DMS 273 (cell line): Measurements from ENCODE around the gene AGBL4.
A peak's percentile ranks its signal among the peaks of the same experiment; 100 is the strongest.

ENCODE experiments used
- DNase-seq: peaks from one replicate; lab custom pipeline; 2025; ENCODE audit not compliant: unreplicated experiment; lab: John Stamatoyannopoulos, UW

Gene AGBL4

DNA sequence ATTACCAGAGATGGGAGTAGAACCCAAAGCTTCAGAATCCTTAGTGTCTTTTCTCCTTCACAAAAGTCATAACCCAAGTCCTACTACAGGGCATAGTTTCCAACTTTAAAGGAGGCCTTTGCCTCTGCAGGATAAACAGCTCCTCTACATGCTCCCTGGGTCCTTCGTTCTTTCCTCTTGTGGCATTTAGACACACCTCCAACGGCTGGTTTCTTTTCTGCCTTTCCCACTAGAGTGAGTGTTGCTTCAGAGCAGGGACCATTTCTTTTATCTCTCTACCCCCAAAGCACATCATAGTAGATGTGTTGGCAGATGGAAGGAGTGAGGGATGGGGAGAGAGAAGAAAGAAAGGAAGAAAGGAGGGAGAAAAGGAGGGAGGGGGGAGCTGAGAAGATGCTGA, 1407.0 kb downstream of the AGBL4 start:
- DNase-seq = no peak

DNA sequence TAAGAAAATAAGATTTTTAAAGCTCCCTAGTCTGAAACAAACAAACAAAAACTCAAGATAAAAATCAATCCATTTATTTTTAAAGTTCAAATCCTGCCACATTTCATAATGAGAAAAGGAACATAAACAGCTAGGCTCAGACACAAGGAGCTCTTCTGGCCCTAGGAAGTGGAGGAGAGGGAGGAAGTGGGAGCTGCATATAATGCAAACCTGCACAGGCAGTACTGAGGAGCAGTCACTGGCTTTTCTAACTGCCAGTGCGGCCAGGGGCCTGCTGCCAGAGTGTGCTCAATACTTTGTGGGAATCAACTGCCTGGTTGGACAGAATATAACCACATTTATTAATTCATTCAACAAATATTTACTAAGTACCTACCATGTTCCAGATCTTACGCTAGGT, 1411.9 kb downstream of the AGBL4 start:
- no peak for DNase-seq

DNA sequence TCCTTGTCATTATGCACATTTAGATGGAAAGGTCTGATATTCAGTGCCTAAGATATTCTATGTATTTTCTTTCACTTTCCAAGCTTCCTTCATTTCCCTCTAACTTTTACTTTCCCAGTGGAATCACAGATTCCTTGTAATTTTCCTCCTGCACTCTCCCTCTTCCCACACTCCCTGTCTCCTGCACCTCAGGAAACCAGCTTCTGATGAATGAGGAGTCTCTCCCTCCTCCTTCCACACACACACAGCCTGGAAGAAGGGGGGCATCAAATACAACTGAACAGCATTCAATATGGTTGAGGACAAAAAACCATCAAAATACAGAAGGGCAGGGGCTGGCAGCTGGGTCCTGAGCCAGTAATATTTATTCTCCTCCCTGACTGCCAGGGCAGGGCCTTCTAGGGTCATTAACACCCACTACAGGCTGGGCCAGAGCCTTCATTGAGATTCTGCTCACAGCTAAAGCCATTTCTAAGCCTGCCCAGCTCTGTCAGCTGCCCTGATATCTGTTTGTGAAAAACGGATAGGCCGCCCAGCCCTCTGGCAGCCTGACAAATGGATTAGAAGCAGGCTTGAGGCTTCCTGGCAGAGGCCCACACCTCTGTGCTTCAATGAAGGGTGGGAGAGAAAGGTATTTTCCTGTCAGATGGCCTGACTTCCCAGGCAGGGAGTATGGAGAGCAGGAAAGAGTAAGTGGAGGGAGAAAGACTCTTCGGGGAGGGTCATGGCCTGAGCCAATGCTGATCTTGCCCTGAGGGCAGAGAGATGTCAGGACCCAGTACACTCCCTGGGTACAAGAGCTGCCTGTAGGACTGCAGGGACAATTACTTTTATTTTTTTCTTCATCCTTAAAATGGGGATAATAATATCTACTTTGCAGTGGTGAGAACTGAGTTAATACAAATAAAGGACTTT, 1412.9 kb downstream of the AGBL4 start:
- peak; percentile 64 for DNase-seq

DNA sequence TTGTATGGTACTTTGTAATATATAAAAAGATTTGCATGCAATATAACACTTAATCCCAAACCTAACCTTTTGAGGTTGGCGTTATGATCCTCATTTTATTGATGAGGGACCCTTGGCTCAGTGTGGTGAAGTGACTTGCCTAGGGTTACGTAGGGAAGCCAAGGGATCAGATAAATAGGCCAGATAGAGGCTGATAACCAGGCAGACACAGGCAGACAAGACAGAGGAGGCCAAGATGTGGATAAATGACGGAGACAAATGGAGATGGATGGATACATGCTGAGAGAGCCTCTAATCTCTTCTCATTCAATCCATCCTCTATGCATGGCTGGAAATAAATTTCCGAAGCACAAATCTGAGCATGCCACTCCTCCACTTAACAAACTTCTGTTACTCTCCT, 1414.9 kb downstream of the AGBL4 start:
- DNase-seq = no peak

DNA sequence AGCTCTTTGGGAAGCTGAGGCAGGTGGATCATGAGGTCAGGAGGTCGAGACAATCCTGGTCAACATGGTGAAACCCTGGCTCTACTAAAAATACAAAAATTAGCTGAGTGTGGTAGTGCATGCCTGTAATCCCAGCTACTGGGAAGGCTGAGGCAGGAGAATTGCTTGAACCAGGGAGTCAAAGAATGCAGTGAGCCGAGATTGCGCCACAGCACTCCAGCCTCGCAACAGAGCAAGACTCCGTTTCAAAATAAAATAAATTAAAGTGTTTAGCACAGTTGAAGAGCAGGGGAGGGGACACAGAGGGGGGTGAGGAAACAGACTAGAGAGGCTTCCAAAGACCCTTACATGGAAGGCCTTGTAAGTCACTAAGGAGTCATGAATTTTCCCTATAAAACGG, 1420.5 kb downstream of the AGBL4 start:
- no peak for DNase-seq

DNA sequence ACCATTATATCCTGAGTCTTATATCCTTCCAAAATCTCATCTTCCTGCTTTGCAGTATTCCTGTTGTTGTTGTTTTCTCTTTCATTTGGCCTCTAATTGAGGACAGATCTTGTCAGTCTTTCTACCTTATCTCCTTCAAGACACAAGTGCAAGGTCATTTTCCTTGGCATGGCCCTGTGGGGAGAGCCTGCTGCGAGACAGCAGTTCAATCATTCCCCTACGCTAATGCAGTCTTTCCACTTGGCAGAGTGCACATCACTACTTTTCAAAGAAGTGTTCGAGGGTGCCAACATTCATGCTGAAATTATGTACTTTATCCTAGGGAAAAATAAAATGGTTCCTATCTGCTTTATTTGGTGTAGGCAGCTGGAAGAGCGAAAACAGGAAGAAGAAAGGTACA, 1421.4 kb downstream of the AGBL4 start:
- DNase-seq = no peak

DNA sequence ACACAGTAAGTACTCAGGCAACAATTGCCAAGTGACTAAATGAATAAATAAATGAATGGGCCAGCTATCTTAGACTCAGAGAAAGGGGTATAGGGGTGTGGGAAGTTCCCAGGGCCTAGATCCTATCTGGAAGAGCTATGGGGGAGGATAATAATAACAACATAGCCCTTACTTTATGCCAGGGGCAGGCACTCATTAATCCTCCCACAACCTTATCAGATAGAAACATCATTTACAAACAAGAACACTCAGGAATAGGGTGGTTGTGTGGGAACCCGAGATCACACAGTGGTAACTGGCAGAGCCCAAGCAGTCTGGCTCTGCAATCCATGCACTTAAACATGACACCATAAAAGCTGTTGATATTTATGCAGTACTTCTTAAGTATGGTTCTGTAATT, 1423.6 kb downstream of the AGBL4 start:
- DNase-seq = no peak

DNA sequence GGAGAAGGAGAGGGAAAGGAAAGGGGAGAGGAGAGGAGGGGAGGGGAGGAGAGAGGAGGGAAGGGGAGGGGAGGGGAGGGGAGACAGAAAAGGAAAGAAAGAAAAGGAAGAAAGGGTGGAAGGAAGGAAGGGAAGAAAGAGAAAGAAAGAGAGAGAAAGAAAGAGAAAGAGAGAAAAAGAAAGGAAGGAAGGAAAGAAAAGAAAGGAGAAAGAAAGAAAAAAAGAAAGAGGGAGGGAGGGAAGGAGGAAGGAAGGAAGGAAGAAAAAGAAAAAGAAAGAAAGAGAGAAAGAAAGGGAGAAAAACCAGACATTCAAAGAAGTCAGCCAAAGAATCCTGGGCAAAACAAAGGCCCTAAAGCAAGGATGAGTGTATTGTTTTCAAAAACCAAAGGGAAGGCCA, 1426.1 kb downstream of the AGBL4 start:
- no peak for DNase-seq

DNA sequence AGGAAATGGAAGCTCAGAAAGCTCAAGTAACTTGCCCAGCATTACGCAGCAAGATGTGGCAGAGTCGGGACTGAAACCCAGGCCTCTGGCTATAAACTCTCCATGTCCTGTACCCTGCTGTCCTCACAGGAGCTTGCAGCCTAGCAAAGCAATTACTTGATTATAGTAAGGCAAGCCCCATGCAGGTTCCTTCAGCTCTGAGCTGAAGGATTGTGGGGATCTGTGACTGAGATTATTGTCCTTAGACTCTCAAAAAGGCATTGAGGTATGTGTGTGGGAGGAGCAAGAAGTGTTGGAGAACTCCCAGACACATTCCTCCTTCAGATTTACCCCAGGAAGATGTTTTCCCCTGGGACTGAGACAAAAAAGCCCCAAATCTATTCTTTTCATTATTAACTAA, 1427.7 kb downstream of the AGBL4 start:
- DNase-seq = no peak

DNA sequence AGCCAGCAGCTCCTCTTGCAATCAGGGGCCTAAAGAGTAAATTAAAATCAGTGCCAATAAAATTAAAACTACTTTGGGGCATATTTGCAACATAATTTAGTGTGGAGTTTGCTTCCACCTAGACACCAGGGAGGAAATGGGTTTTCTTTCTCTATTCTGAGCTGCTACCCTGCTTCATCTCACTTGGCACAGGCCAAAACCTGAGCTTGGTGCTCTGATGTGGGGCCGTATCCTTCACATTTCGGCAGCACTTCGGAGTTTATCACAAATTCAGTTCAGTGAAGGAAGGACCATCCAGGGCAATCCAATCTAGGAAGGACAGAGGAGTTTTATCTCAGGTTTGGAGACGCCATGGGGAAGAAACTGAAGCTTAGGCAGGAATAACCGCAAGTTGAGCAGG, 1428.1 kb downstream of the AGBL4 start:
- DNase-seq = no peak

DNA sequence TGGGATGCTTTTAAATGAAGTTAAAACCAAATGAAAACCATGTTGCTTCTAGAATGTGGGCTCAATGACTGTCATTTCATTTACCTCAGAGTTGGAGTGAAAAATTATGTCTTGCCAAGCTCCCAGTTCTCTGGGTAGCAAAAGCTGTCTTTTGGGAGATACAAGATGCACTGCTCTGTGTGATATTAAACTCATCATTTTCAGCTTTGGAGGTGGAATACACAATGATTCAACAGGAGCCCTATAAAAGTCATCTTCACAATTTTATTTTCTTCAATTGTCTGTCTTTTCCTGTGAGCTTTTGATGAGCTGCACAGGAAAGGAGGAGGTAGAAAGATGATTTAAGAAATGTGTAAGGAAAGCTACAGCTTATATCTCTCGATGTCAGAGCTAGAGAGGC, 1431.4 kb downstream of the AGBL4 start:
- DNase-seq = no peak

DNA sequence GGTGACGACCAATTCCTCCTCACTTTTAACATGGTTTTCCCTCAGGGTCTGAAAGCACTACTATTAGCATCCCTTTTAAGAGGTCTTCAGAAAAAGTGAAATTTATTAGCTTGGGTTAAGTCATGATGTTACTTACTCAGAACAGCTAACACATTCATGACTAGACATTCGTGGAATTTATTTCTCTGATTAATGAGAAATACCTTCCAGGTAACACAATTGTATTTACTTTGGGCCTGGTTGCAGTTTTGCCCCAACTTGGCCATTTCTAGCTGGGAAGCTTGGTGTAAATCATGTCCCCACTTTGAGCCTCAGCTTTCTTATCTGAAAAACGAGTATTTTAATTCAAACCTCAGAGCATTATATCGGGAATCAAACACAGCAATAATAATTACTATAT, 1432.6 kb downstream of the AGBL4 start:
- no peak for DNase-seq

DNA sequence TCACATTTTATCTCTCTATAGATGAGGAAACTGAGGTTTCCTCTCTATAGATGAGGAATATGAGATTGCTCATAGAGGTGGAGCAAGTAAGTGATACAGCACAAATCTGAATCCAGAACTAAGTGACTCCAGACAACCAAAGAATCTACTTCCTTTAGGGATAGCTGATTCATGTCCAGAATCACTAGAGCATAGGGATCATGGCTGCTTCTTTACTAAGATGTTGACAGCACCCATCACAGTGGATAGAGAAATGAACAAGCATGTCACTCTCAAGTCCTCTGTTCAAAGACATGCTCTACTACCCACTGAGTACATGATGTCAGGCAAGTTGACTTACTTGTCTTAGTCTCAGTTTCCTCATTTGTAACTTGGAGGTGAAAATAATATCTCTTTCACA, 1435.7 kb downstream of the AGBL4 start:
- no peak for DNase-seq

DNA sequence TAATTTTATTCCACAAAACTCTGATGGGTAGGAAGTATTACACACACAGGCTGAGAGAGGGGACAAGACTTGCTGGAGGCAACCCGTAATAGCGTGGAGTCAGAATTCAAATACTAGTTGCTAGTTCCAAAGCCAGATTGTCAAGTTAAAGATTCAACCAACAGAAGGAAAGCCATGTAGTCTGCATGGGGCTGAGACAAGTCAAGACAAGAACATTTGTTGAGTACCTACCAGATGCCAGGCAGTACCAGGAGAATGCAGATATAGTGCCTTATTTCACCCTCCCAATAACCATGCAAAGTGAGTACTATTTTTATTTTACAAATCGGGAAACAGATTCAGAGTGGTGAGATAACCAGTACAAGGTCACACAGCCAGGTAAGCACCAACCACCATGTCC, 1441.3 kb downstream of the AGBL4 start:
- peak; percentile 50 for DNase-seq

DNA sequence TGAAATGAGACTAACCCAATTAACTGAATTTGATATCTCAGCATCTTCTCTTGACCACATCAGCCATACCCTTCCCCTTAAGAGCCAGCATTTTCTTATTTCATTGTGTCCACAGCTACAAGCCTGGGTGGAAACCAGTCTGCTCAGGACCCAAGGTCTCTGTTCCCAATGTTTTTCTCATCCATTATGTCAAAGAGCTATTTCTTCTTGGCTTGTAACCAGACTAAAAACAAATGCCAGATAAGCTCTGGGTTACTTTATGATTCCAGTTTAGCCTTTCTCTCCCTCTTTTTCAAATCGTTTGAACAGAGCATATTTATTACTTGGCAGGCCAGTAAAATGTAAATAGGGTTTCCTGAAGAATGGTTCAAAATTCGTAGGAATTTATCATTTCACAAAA, 1442.5 kb downstream of the AGBL4 start:
- no peak for DNase-seq

DNA sequence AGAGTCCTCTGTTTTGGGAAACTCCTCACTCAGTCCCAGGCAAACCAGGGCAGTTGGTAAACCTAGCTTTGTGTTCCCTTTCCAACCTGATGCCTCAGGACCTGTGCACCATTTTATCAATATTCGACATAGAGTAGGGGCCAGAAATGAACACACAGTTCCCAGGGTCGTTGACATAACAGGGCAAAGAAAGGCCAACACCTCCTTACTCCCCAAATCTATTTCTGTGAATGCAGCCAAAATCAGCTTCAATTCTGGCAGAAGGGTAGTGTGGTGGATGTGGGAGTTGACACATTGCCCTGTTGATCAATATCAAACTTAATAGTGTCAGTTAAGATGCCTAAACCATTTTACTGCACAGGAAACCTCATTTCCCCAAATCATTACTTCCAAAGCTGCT, 1447.2 kb downstream of the AGBL4 start:
- DNase-seq = no peak

DNA sequence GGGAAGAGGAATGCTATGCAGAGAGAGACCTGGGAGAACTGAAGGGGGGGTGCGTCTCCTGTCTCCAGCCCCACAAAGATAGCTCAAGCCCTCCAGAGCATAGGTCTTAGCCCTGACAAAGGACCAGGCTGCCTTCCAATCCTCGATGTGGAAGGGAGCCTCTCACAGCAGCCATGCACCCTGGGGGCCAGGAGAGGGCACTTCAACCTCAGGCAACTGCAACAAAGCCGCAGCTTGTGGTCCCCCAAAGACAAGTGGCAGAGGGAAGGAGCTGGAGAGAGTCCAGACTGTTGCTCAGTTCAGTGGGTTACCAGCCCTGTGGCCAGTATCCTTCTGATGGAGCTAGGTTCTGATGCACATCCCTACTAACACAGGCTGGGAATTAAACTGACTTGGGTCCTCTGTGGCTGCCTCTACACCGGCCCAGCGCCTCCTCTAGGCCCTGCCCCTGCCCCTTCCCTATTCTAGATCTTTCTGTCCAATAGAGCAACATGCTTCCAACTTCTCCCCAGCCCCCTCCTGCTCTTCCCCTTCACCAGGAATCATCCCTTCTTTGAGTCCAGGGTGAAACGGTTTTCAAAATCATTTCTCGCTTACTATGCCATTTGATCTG, 1451.0 kb downstream of the AGBL4 start:
- DNase-seq = peak; percentile 88

DNA sequence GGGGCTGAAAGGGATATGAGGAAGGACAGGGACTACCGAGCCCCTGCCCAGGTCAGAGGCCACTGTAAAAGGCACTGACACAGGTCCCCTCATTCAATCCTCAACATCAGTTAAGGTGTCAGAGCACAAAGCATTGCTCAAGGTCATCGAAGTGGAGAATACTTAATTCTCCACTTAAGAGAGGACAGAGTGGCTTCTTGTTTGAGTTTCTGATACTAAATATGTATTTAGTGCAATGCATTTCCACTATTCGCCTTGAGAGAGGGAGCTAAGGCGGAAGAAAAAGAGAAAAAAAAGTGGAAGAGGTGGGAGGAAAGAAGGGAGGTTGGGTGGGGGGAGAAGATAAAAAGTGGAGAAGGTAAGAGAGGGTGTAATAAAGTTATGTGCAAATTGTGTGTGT, 1451.6 kb downstream of the AGBL4 start:
- DNase-seq = no peak

DNA sequence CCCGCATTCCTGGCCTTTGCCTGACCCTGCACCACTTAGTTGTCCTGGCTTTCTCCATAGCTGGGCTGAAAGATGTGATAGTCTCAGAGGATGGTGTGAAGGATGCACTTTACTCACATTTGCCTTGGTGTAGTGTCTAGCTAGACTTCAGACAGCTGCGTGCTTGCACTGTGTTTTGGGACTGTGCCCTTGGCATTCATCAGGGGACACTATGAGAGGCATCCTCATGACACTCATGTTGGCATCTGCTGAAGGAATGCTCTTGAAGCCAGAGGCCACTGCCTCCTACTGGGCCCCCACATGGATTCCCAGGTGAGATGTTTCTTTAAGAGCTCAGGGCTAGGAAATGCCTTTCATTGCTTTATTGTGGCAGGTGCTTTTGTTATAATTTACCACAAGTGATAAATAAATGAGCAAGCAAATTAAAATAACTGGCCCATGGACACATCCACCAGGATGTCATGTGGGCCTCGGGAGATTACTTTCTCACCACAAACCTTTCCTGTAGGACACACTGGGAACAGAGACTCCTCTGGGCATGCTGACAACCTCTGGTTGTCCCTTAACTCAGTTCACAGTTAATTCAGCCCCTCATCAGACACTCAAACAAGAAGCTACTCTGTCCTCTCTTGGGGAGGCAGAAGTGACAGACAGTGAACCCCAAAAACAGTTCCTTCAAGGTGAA, 1452.3 kb downstream of the AGBL4 start:
- DNase-seq = no peak

DNA sequence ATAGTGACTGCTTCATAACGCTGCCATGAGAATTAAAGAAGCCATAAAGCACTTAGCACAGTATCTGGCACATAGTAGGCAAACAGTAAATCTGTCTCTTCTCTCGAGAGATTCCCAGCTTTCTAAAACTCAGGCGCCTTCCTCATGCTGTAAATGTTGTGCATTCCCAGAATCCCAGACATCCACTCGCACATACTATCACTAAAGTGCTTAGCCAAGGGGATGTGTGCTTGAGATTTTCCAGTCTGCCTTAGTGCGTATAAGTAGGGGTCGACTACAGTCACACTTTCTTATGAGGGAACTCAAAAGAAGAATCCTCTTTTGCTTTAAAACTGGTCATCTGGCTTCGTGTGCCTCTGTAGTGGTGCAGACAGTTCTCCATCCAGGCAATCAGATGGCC, 1453.2 kb downstream of the AGBL4 start:
- no peak for DNase-seq

DNA sequence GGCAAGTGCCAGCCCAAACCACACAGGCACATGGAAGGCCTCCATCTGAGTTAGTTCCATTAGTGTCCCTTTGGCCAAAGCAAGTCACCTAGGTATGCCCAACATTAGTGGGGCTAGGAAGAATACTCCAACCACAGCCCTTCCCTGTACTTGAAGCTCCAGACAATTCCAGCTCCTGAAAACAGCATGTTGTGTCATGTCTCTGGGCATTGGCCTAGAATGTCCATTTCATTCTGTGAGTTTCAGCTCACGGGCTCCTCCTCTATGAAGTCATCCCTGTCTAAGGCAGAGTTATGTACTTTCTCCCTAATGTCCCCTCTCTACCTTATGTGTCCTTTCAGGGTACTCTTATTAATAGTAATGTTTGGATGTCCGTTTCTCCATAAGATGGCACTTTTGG, 1455.3 kb downstream of the AGBL4 start:
- no peak for DNase-seq

DNA sequence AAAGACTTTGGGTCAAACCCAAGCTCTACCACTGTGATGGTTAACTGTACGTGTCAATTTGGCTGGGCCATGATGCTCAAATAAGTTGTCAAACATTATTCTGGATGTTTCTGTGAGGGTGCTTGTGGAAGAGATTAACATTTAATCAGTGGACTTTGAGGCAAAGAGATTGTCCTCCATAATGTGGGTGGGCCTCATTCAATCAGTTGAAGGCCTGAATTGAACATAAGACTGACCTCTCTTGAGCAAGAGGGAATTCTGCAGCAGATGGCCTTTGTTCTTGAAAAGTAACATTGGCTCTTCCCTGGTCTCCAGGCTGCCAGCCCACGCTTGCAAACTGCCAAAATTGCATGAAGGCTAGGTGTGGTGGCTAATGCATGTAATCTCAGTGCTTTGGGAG, 1457.3 kb downstream of the AGBL4 start:
- no peak for DNase-seq
